Pancreas (tissue), 10 donors: ENCODE measurements around the gene KCNK7. TPM values are rescaled to one million over a fixed set of nuclear protein-coding genes. Genes with fewer than 3 reads are reported as not detected.
A peak's percentile ranks its signal among the peaks of the same experiment; 100 is the strongest.

ENCODE experiments used
- ATAC-seq, 4 donors: fragments of 200-7000 bp; cut with Tn5 transposase; one replicate each; pipeline versions ENCODE4 v1.8.0 to v1.9.1; 2020; ENCODE audit warnings: mild to moderate bottlenecking in 4 of 4, moderate library complexity in 4 of 4
- DNase-seq, 6 donors: peaks; one replicate each; pipeline ENCODE4 v3.0.0-alpha.2; 2020
- FAIRE-seq: peaks from 2 replicates; lab custom pipeline; 2012; peaks lifted over from hg19 to GRCh38; lab: Jason Lieb, UNC
- H3K27ac ChIP-seq, 4 donors: fragments of 200-600 bp; sonication (generic); 1 replicate in 3 of 4; 2 replicates in 1 of 4; pipeline versions ENCODE4 v1.5.0 to v1.8.0; 2020
- H3K27me3 ChIP-seq, 4 donors: fragments of 200-600 bp; one replicate each; pipeline ENCODE4 v1.8.0; 2021
- H3K36me3 ChIP-seq, 3 donors: fragments of 200-600 bp; sonication (generic) in 1 of 3; one replicate each; pipeline versions ENCODE4 v1.5.0 to v1.8.0; 2020 to 2021
- H3K4me1 ChIP-seq, 3 donors: fragments of 200-600 bp; one replicate each; pipeline ENCODE4 v1.8.0; 2021
- H3K4me3 ChIP-seq, 4 donors: fragments of 200-600 bp; sonication (generic) in 2 of 4; one replicate each; pipeline versions ENCODE4 v1.5.0 to v1.8.0; 2020 to 2021
- H3K9me3 ChIP-seq, 4 donors: fragments of 200-600 bp; one replicate each; pipeline ENCODE4 v1.8.0; 2021
- CTCF ChIP-seq, 4 donors: fragments of 200-600 bp; sonication (generic) in 3 of 4; IDR thresholded peaks; one replicate each; pipeline versions ENCODE4 v1.5.0 to v1.8.0; 2021; ENCODE audit warnings: antibody characterized with exemption in 4 of 4
- whole genome bisulfite sequencing, 2 donors: extraction: QIAGEN DNeasy Blood & Tissue Kit; methylation state at CpG; one replicate each; pipeline ENCODE4 v1.1.7; 2013; 5-methylcytosine and 5-hydroxymethylcytosine counted together
- intact Hi-C, 3 donors: fragments of 100-400 bp; cut with DNase I; formaldehyde crosslinking; loops; one replicate each; pipeline versions ENCODE4 v1.11.1 to v1.14.2; 2022
- polyA plus RNA-seq, 2 donors: library from polyadenylated mRNA; stranded (reverse); fragments of 200-250 nt; gene quantifications; one replicate each; pipeline ENCODE4 v1.2.3, GENCODE V29; 2013
- total RNA-seq, 6 donors: library from RNA; stranded (reverse); fragmentation: NEBNext Ultra II Directional in 4 of 6; extraction: Animal tissue kit (Norgen Biotek cat#: 25700) in 4 of 6; gene quantifications; one replicate each; pipeline versions ENCODE4 v1.2.1 to v1.2.4, GENCODE V29; 2021 to 2023
- donor health status: healthy with polysubstance abuse.
- donor health status: DM: no; HTN: no; CAD: no; lungs with moderate emphysema.
- donor health status: DM: no; HTN: no; CAD: no.
- donor health status: control.
- donor health status: control.
- donor health status: Bipolar disorder and iron deficiency.
- donor health status: DM: yes; HTN: yes; CAD: no.
- donor health status: DM: no; HTN: no; CAD: no.
- donor health status: DM: no; HTN: no; CAD: no.
- donor health status: DM: yes; HTN: yes; CAD: no.

Gene KCNK7
- total and polyA plus RNA-seq, 8 donors = 0.19 to 1.6 (median 0.84) TPM; not detected in 3

- intact Hi-C loops = no loop called here
- WGBS, 2 donors = 54 to 62% methylated on average over 7 of the region's 7 CpGs
Measured at GRCh38 chr11:65612691-65613090, 17.1 kb upstream of the KCNK7 start.

GRCh38 chr11:65611758-65612603 lies 16.4 kb upstream of the KCNK7 start:
- ATAC-seq (no peak), FAIRE-seq (no peak), DNase-seq (peak in 1 of 6 donors; percentile 23)
- no peaks in the 10 kb centered on the region for H3K27me3 ChIP-seq
- peak overlapping the region in 2 of 4 donors; percentile 95 to 96 for H3K4me3 ChIP-seq
- intact Hi-C loops = no loop called here
- 77 to 78% methylated on average over 11 to 12 of the region's 12 CpGs for WGBS, 2 donors
- H3K9me3 ChIP-seq = no peaks in the 10 kb centered on the region
- H3K27ac ChIP-seq = peak overlapping the region in 2 of 4 donors; percentile 15 to 37
- peaks cover 0 to 6% (median 0%) of the 10 kb centered on the region in 3 donors for H3K36me3 ChIP-seq
- no peak for TF ChIP-seq CTCF (IDR thresholded peaks at IDR 0.05)
- peaks cover 13 to 20% (median 19%) of the 10 kb centered on the region in 3 donors for H3K4me1 ChIP-seq

More at GRCh38 chr11:65612691-65613090, 17.1 kb upstream of the KCNK7 start:
- H3K36me3 ChIP-seq = peaks cover 0 to under 1% (median 0%) of the 10 kb centered on the region in 3 donors
- peak overlapping the region in 3 of 4 donors; percentile 85 to 96 (median 95) for H3K4me3 ChIP-seq
- no peak for TF ChIP-seq CTCF (IDR thresholded peaks at IDR 0.05)
- no peaks in the 10 kb centered on the region for H3K27me3 ChIP-seq
- H3K9me3 ChIP-seq = no peaks in the 10 kb centered on the region
- H3K4me1 ChIP-seq = peaks cover 13 to 25% (median 24%) of the 10 kb centered on the region in 3 donors
- DNase-seq (no peak), ATAC-seq (no peak), FAIRE-seq (no peak)
- peak overlapping the region in 1 of 4 donors; percentile 94 for H3K27ac ChIP-seq

GRCh38 chr11:65611028-65611757 lies 15.6 kb upstream of the KCNK7 start:
- H3K9me3 ChIP-seq = no peaks in the 10 kb centered on the region
- FAIRE-seq (no peak), ATAC-seq (no peak), DNase-seq (peak in 2 of 6 donors; percentile 31 to 62)
- H3K4me1 ChIP-seq = peaks cover 8 to 16% (median 14%) of the 10 kb centered on the region in 3 donors
- H3K4me3 ChIP-seq = peak overlapping the region in 1 of 4 donors; percentile 96
- TF ChIP-seq CTCF (IDR thresholded peaks at IDR 0.05) = no peak
- peak overlapping the region in 2 of 4 donors; percentile 15 to 41 for H3K27ac ChIP-seq
- no peaks in the 10 kb centered on the region for H3K27me3 ChIP-seq
- intact Hi-C loops = no loop called here
- whole genome bisulfite sequencing, 2 donors = 65 to 67% methylated on average over 10 of the region's 10 CpGs
- peaks cover 0 to 11% (median 0%) of the 10 kb centered on the region in 3 donors for H3K36me3 ChIP-seq

GRCh38 chr11:65610404-65610803 lies 14.8 kb upstream of the KCNK7 start:
- Histone ChIP-seq H3K36me3 (peaks cover 0 to 19% (median 5%) of the 10 kb centered on the region in 3 donors), H3K27ac (peak overlapping the region in 1 of 4 donors; percentile 41), H3K4me3 (peak overlapping the region in 1 of 4 donors; percentile 22), H3K4me1 (peaks cover 8 to 16% (median 14%) of the 10 kb centered on the region in 3 donors), H3K9me3 (no peaks in the 10 kb centered on the region), H3K27me3 (no peaks in the 10 kb centered on the region)
- DNase-seq = no peak
- TF ChIP-seq CTCF (IDR thresholded peaks at IDR 0.05) = no peak
- WGBS, 2 donors = 69 to 77% methylated on average over 6 of the region's 6 CpGs
- no peak for FAIRE-seq
- intact Hi-C loops = no loop called here
- ATAC-seq = no peak
